OCI-LY1 (cell line): ENCODE measurements around the gene SRPRB.

Experiments
- H2AFZ ChIP-seq: fragments of 200-600 bp; sonication (generic), shearing (Covaris generic); 2 replicates; pipeline ENCODE4 v1.6.0; 2014; ENCODE audit warnings: antibody characterized with exemption, mild to moderate bottlenecking, low read length
- H3F3A ChIP-seq: fragments of 200-600 bp; sonication (generic), shearing (Covaris generic); 2 replicates; pipeline ENCODE4 v1.6.0; 2014; ENCODE audit warnings: mild to moderate bottlenecking, antibody characterized with exemption, low read length, moderate library complexity; ENCODE audit not compliant: insufficient read depth
- H3K27ac ChIP-seq: fragments of 200-600 bp; sonication (generic); 2 replicates; pipeline ENCODE4 v1.5.1; 2014; ENCODE audit warnings: low read length, mixed run types, mild to moderate bottlenecking, low read depth; ENCODE audit not compliant: poor library complexity, severe bottlenecking
- H3K27me3 ChIP-seq: fragments of 200-600 bp; sonication (generic); 2 replicates; pipeline ENCODE4 v1.6.0; 2014; ENCODE audit warnings: antibody characterized with exemption, mild to moderate bottlenecking, low read length, moderate library complexity; ENCODE audit not compliant: insufficient read depth
- H3K36me3 ChIP-seq: fragments of 200-600 bp; sonication (generic); 2 replicates; pipeline ENCODE4 v1.6.1; 2014; ENCODE audit warnings: mild to moderate bottlenecking, antibody characterized with exemption, low read length, moderate library complexity, mixed read lengths; ENCODE audit not compliant: insufficient read depth
- H3K4me1 ChIP-seq: fragments of 200-600 bp; sonication (generic); 2 replicates; pipeline ENCODE4 v1.5.1; 2014; ENCODE audit warnings: mild to moderate bottlenecking, low read length, moderate library complexity; ENCODE audit not compliant: insufficient read depth, severe bottlenecking
- H3K4me2 ChIP-seq: fragments of 200-600 bp; sonication (generic), shearing (Covaris generic); 2 replicates; pipeline ENCODE4 v1.6.1; 2014; ENCODE audit warnings: low read length
- H3K4me3 ChIP-seq: fragments of 200-600 bp; sonication (generic); 2 replicates; pipeline ENCODE4 v1.5.1; 2014; ENCODE audit warnings: low read length, low read depth, mild to moderate bottlenecking, mixed read lengths; ENCODE audit not compliant: poor library complexity, severe bottlenecking
- H3K79me2 ChIP-seq: fragments of 200-600 bp; shearing (Covaris generic); 2 replicates; pipeline ENCODE4 v1.6.1; 2016; ENCODE audit warnings: mixed run types, low read length, mixed read lengths; ENCODE audit not compliant: insufficient read depth
- H3K9ac ChIP-seq: fragments of 200-600 bp; sonication (generic), shearing (Covaris generic); 2 replicates; pipeline ENCODE4 v1.6.1; 2014; ENCODE audit warnings: mild to moderate bottlenecking, low read length, mixed read lengths
- H3K9me2 ChIP-seq: fragments of 200-600 bp; sonication (generic), shearing (Covaris generic); 2 replicates; pipeline ENCODE4 v1.6.1; 2014; ENCODE audit warnings: low read depth, mild to moderate bottlenecking, low read length, mixed read lengths
- H3K9me3 ChIP-seq: fragments of 200-600 bp; shearing (Covaris generic); 2 replicates; pipeline ENCODE4 v1.6.1; 2014; ENCODE audit warnings: low read length, mixed read lengths
- H4K20me1 ChIP-seq: fragments of 200-600 bp; sonication (generic), shearing (Covaris generic); 2 replicates; pipeline ENCODE4 v1.6.0; 2016; ENCODE audit warnings: mild to moderate bottlenecking, low read length; ENCODE audit not compliant: insufficient read depth
- EZH2 ChIP-seq: fragments of 200-600 bp; sonication (generic), shearing (Covaris generic); IDR thresholded peaks from 2 replicates; pipeline ENCODE4 v1.8.0; 2017; ENCODE audit warnings: borderline replicate concordance, mixed run types, mild to moderate bottlenecking, antibody characterized with exemption, low read length, moderate library complexity, mixed read lengths
- TF ChIP-seq, protein P1 (sequence below): fragments of 200-600 bp; sonication (generic), shearing (Covaris generic); IDR thresholded peaks from 2 replicates; pipeline ENCODE4 v1.5.1; 2017; ENCODE audit warnings: mild to moderate bottlenecking, antibody characterized with exemption, low read length, moderate library complexity, mixed read lengths

Gene SRPRB

DNA sequence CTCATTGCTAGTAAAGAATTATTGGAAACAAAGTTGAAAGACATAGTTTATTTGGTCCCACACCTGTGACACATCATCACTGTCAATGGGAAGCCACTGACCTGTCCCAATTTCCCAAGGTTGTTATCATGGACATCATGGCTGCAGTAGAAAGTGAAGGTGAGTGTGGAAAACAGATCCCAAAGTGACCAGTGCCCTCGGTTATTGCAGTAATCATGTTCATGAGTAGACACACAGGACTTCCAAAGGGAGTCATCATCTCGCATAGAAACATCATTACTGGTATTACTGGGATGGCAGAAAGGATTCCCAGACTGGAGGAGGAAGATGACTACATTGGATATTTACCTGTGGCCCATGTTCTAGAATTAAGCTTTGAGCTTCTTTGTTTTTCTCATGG lies 44.7 kb upstream of the SRPRB start:
- Histone ChIP-seq H3K9me3 (no peaks in the 10 kb centered on the region), H3K4me1 (no peaks in the 10 kb centered on the region), H2AFZ (no peak overlapping the region), H4K20me1 (no peaks in the 10 kb centered on the region), H3F3A (no peaks in the 10 kb centered on the region), H3K27me3 (peaks cover 5% of the 10 kb centered on the region; the same call in 1 of the 2 replicates), H3K36me3 (no peaks in the 10 kb centered on the region), H3K79me2 (no peaks in the 10 kb centered on the region), H3K27ac (no peak overlapping the region), H3K9me2 (no peaks in the 10 kb centered on the region), H3K4me2 (no peak overlapping the region), H3K9ac (no peak overlapping the region), H3K4me3 (no peak overlapping the region)
- no peak for TF ChIP-seq EZH2
- TF ChIP-seq, protein P1, sequence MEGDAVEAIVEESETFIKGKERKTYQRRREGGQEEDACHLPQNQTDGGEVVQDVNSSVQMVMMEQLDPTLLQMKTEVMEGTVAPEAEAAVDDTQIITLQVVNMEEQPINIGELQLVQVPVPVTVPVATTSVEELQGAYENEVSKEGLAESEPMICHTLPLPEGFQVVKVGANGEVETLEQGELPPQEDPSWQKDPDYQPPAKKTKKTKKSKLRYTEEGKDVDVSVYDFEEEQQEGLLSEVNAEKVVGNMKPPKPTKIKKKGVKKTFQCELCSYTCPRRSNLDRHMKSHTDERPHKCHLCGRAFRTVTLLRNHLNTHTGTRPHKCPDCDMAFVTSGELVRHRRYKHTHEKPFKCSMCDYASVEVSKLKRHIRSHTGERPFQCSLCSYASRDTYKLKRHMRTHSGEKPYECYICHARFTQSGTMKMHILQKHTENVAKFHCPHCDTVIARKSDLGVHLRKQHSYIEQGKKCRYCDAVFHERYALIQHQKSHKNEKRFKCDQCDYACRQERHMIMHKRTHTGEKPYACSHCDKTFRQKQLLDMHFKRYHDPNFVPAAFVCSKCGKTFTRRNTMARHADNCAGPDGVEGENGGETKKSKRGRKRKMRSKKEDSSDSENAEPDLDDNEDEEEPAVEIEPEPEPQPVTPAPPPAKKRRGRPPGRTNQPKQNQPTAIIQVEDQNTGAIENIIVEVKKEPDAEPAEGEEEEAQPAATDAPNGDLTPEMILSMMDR: no peak

DNA sequence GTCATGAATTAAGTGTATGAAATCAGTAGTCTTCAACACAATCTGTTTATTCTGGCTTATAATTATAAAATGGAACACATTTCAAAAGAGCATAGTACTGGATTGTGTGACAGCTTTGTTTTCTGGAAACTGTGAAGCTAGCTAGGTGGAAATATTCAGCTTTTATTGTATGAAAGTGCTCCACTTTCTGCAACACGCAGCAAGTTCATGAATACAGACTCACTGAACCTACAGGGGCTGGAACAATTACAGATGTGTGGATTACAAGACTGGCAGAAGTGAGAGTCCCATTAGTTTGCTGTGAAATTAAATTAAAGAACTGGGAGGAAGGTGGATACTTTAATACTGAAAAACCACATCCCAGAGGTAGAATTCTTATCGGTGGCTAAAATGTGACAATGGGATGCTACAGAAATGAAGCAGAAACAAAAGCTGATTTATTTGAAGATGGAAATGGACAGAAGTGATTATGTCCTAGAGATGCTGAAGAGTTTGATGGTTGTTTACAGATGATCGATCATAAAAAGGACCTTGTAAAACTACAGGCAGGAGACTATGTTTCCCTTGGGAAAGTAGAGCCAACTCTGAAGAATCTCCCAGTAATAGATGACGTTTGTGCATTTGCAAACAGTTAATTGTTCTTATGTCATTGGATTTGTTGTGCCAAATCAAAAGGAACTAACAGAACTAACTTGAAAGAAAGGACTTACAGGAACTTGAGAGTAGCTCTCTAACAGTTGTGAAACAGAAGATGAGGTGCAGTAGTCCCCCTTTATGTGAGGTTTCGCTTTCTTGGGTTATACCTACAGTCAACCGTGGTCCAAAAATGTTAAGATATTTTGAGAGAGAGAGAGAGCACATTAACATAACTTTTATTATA lies 43.8 kb upstream of the SRPRB start:
- Histone ChIP-seq H3K9ac (no peak overlapping the region), H3K4me2 (no peak overlapping the region), H3K27me3 (peaks cover under 1% of the 10 kb centered on the region; the same call in 1 of the 2 replicates), H3K9me3 (no peaks in the 10 kb centered on the region), H3K79me2 (no peaks in the 10 kb centered on the region), H3K4me1 (no peaks in the 10 kb centered on the region), H3F3A (no peaks in the 10 kb centered on the region), H3K4me3 (no peak overlapping the region), H3K36me3 (no peaks in the 10 kb centered on the region), H2AFZ (no peak overlapping the region), H3K27ac (no peak overlapping the region), H3K9me2 (no peaks in the 10 kb centered on the region), H4K20me1 (no peaks in the 10 kb centered on the region)
- TF ChIP-seq, protein P1: no peak
- no peak for TF ChIP-seq EZH2

DNA sequence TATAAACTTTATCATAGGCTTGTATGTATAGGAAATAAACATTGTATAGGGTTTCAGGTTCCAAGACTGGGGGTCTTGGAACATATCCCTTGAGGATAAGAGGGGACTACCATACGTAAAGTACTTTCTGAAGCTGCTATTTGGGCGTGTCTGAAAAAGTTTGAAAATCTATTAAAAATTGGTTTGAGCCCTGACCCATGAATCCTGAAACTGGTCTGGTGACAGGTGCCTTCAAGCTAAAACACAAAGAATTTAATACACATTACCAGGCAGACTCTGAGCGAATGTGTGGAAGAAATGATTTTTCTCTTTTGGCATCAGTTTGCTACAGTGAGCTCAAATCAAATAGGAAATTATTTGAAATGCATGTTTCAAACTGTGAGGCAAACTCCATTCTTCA lies 43.1 kb upstream of the SRPRB start:
- Histone ChIP-seq H3K79me2 (no peaks in the 10 kb centered on the region), H3K9me3 (no peaks in the 10 kb centered on the region), H3K9ac (no peak overlapping the region), H3K27me3 (no peaks in the 10 kb centered on the region), H3K36me3 (no peaks in the 10 kb centered on the region), H4K20me1 (no peaks in the 10 kb centered on the region), H3K9me2 (no peaks in the 10 kb centered on the region), H3K4me1 (no peaks in the 10 kb centered on the region), H3F3A (no peaks in the 10 kb centered on the region), H3K4me2 (no peak overlapping the region), H2AFZ (no peak overlapping the region), H3K4me3 (no peak overlapping the region), H3K27ac (no peak overlapping the region)
- no peak for TF ChIP-seq EZH2
- TF ChIP-seq, protein P1: no peak
